ENCODE measurements around the gene PIH1D1. TPM values are rescaled to one million over a fixed set of nuclear protein-coding genes. Genes with fewer than 3 reads are reported as not detected.

Gene PIH1D1
- total RNA-seq, 2 experiments from 2014 or later, result 124 to 126 TPM

- ATAC-seq, result peak; percentile 90
- intact Hi-C loops (cut with micrococcal nuclease), result no loop called here
- H3K4me3 Mint-ChIP-seq, result peak within 1 kb of the TSS; percentile 93
- peaks cover 38% of the 10 kb centered on the region for H3K36me3 Mint-ChIP-seq (ENCODE audit: low read depth)
- no peak for TF ChIP-seq CTCF (IDR thresholded peaks at IDR 0.05)
- ChIA-PET POLR2A (interaction anchor here (0.6 to 3.5 kb wide), 6 partner anchors 11 to 127 kb away, joined by 3 to 15 read pairs (median 8); partner anchors contain the start of gene NOSIP), CTCF (interaction anchor here (1.0 to 5.0 kb wide), 5 partner anchors 17 to 86 kb away, joined by 3 to 33 read pairs (median 12); partner anchors contain the start of gene FLT3LG)
- H3K9me3 Mint-ChIP-seq, result no peaks in the 10 kb centered on the region
- DNase-seq, result peak; percentile 99
- no peaks in the 10 kb centered on the region for H3K27me3 Mint-ChIP-seq
- H3K4me1 Mint-ChIP-seq (ENCODE audit: low read depth), result peaks cover 50% of the 10 kb centered on the region
- peak within 1 kb of the TSS; percentile 100 for H3K27ac Mint-ChIP-seq
Measured at GRCh38 chr19:49453013-49453756, 1.6 kb upstream of the PIH1D1 start, which contains the start of gene ALDH16A1. TSS of gene ALDH16A1 (plus strand) at chr19:49453225. CDS start at chr19:49453332, 107 bp downstream.

GRCh38 chr19:49450405-49450804, 1.2 kb downstream of the PIH1D1 start:
- TF ChIP-seq CTCF (IDR thresholded peaks at IDR 0.05), result no peak
- DNase-seq (no peak), ATAC-seq (no peak)
- H3K4me1 Mint-ChIP-seq (ENCODE audit: low read depth), result peaks cover 47% of the 10 kb centered on the region
- H3K9me3 Mint-ChIP-seq, result no peaks in the 10 kb centered on the region
- peaks cover 35% of the 10 kb centered on the region for H3K36me3 Mint-ChIP-seq (ENCODE audit: low read depth)
- ChIA-PET CTCF (interaction anchor here (0.7 to 5.0 kb wide), 3 partner anchors 20 to 26 kb away, joined by 3 to 33 read pairs (median 22); partner anchors contain the start of gene FLT3LG), POLR2A (interaction anchor here (0.6 to 2.1 kb wide), 6 partner anchors 22 to 171 kb away, joined by 3 to 7 read pairs (median 3); no protein-coding TSS in a partner anchor)
- intact Hi-C loops (cut with micrococcal nuclease), result no loop called here
- H3K4me3 Mint-ChIP-seq, result peak overlapping the region; percentile 93
- peak overlapping the region; percentile 100 for H3K27ac Mint-ChIP-seq
- no peaks in the 10 kb centered on the region for H3K27me3 Mint-ChIP-seq

GRCh38 chr19:49448432-49448786, 3.2 kb downstream of the PIH1D1 start:
- peaks cover 51% of the 10 kb centered on the region for H3K4me1 Mint-ChIP-seq (ENCODE audit: low read depth)

DNA sequence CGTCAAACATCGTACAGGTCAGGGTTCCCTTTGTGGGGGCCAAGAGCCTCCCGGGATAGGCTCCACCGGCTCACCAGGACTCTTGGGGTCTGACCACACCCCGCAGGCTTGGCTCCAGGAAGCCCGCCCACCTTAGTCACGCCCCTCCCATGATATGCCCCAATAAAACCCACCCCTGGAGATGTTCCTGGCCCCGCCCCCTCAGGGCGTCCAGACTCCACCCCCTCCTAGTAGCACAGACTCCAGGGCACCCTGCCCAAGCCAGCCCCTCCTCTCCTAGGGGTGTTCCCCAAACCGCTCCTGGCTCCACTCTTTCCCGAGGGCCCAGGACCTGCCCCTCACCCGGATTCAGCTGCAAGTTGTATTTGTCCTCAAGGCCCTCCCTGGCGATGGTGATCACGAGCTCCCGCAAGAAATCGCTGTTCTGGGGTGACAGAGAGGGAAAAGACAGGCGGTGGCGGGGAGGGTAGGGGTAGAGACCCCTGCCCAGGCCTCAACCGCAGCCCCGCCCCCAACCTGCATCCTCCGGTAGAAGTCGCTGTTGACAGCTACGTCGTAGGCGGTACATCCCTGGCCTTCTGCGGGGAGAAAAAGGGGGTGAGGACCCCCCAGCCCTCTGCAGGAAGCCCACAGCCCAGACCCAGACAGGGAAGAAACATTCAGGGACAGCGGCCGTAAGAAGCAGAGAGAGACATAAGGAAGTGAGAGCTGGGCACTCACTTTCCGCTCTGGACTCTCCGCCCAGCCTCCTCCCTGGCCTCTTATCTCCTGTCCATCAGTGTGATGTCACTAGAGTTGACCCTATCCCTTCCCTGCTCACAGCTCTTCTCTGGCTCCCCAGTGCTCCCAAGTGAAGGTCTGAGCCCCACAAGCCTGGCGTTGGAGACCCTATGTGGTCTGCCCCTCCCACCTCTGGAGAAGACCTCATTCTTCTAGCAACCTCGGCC, 3.9 kb downstream of the PIH1D1 start:
- Mint-ChIP-seq H3K4me1 (ENCODE audit: low read depth) (peaks cover 49% of the 10 kb centered on the region), H3K4me3 (no peak overlapping the region), H3K9me3 (no peaks in the 10 kb centered on the region), H3K27me3 (peaks cover under 1% of the 10 kb centered on the region), H3K27ac (no peak overlapping the region), H3K36me3 (ENCODE audit: low read depth) (peaks cover 35% of the 10 kb centered on the region)
- ChIA-PET CTCF (interaction anchor here (1.0 to 4.9 kb wide), 2 partner anchors 11 to 24 kb away, joined by 3 to 27 read pairs; partner anchors contain the start of gene FLT3LG), POLR2A (interaction anchor here (0.7 to 1.3 kb wide), 3 partner anchors 25 to 40 kb away, joined by 3 to 4 read pairs (median 3); partner anchors contain the start of genes PTH2 and RPL13A)
- ATAC-seq (no peak), DNase-seq (peak; percentile 71)
- no peak for TF ChIP-seq CTCF (IDR thresholded peaks at IDR 0.05)
- intact Hi-C loops (cut with micrococcal nuclease), result loop anchor here (10.0 kb wide), 1 partner anchor 183 kb away; no protein-coding TSS in a partner anchor

More at GRCh38 chr19:49448432-49448786, 3.2 kb downstream of the PIH1D1 start:
- DNase-seq, result no peak
- ATAC-seq, result no peak
- H3K36me3 Mint-ChIP-seq (ENCODE audit: low read depth), result peaks cover 35% of the 10 kb centered on the region
- TF ChIP-seq CTCF (IDR thresholded peaks at IDR 0.05), result no peak
- CTCF ChIA-PET, result interaction anchor here (1.0 to 4.9 kb wide), 2 partner anchors 12 to 23 kb away, joined by 3 to 27 read pairs; partner anchors contain the start of gene FLT3LG
- H3K9me3 Mint-ChIP-seq, result no peaks in the 10 kb centered on the region
- intact Hi-C loops (cut with micrococcal nuclease), result loop anchor here (10.0 kb wide), 1 partner anchor 184 kb away; no protein-coding TSS in a partner anchor
- POLR2A ChIA-PET, result interaction anchor here (1.3 kb wide), 1 partner anchor 39 kb away, joined by 4 read pairs; the partner anchor contains the start of gene RPL13A
- H3K27ac Mint-ChIP-seq, result peak overlapping the region; percentile 37
- H3K4me3 Mint-ChIP-seq, result no peak overlapping the region
- no peaks in the 10 kb centered on the region for H3K27me3 Mint-ChIP-seq

Data from activated CD8-positive, alpha-beta T cell treated with anti-CD3 and anti-CD28 coated beads for 36 hours (primary cell).